Hepatocyte (in vitro differentiated cells): ENCODE measurements around the gene THSD1. TPM values are rescaled to one million over a fixed set of nuclear protein-coding genes. Genes with fewer than 3 reads are reported as not detected.
"Not testable (repeated sequence)": the region's sequence is repeated elsewhere in the genome, so short reads cannot be mapped to it uniquely, and the experiment has no call there.

Source experiments
- DNase-seq: peaks from one replicate; pipeline ENCODE4 v3.0.0-alpha.2; 2016; ENCODE audit warnings: low spot score
- H2AFZ ChIP-seq: fragments of 200-600 bp; sonication (generic); 2 replicates; pipeline ENCODE4 v1.6.0; 2016; ENCODE audit warnings: antibody characterized with exemption, mild to moderate bottlenecking
- H3K27ac ChIP-seq: fragments of 200-600 bp; sonication (generic); 2 replicates; pipeline ENCODE4 v1.5.1; 2016; ENCODE audit warnings: mild to moderate bottlenecking
- H3K27me3 ChIP-seq: fragments of 200-600 bp; sonication (generic); 2 replicates; pipeline ENCODE4 v1.6.1; 2016
- H3K36me3 ChIP-seq: fragments of 200-600 bp; sonication (generic); replicated peaks from 2 replicates; pipeline ENCODE4 v1.5.1; 2016; ENCODE audit warnings: low read depth; ENCODE audit not compliant: insufficient read depth
- H3K4me1 ChIP-seq: fragments of 200-600 bp; sonication (generic); 2 replicates; pipeline ENCODE4 v1.5.1; 2016; ENCODE audit warnings: mild to moderate bottlenecking, moderate library complexity; ENCODE audit not compliant: insufficient read depth
- H3K4me2 ChIP-seq: fragments of 200-600 bp; sonication (generic); 2 replicates; pipeline ENCODE4 v1.6.0; 2016
- H3K4me3 ChIP-seq: fragments of 200-600 bp; sonication (generic); 2 replicates; pipeline ENCODE4 v1.5.1; 2016; ENCODE audit warnings: mild to moderate bottlenecking
- H3K79me2 ChIP-seq: fragments of 200-600 bp; sonication (generic); 2 replicates; pipeline ENCODE4 v1.6.0; 2017; ENCODE audit warnings: mild to moderate bottlenecking
- H3K9me2 ChIP-seq: fragments of 200-600 bp; sonication (generic); replicated peaks from 2 replicates; pipeline ENCODE4 v1.6.0; 2017; ENCODE audit warnings: mild to moderate bottlenecking; ENCODE audit not compliant: insufficient read depth
- H3K9me3 ChIP-seq: fragments of 200-600 bp; sonication (generic); 2 replicates; pipeline ENCODE4 v1.5.1; 2016; ENCODE audit warnings: low read depth, mild to moderate bottlenecking
- H4K20me1 ChIP-seq: fragments of 200-600 bp; sonication (generic); 2 replicates; pipeline ENCODE4 v1.6.0; 2016; ENCODE audit warnings: mild to moderate bottlenecking; ENCODE audit not compliant: insufficient read depth, poor library complexity, severe bottlenecking
- CTCF ChIP-seq: fragments of 200-600 bp; sonication (generic); IDR thresholded peaks from 2 replicates; pipeline ENCODE4 v1.5.1; 2016; ENCODE audit warnings: antibody characterized with exemption, mild to moderate bottlenecking; ENCODE audit not compliant: poor library complexity
- EZH2 ChIP-seq: fragments of 200-600 bp; sonication (generic); IDR thresholded peaks from 2 replicates; pipeline ENCODE4 v1.6.1; 2016; ENCODE audit warnings: antibody characterized with exemption, mild to moderate bottlenecking, borderline replicate concordance
- EZH2phosphoT487 ChIP-seq: fragments of 200-600 bp; sonication (generic); IDR thresholded peaks from one replicate; pipeline ENCODE4 v1.6.1; 2018; ENCODE audit warnings: antibody characterized with exemption, mild to moderate bottlenecking, low read depth, moderate library complexity; ENCODE audit not compliant: unreplicated experiment, severe bottlenecking
- WGBS: methylation state at CpG from one replicate; pipeline ENCODE4 v1.1.6; 2016; ENCODE audit warnings: low lambda C conversion rate; ENCODE audit errors: missing lambda C conversion rate; 5-methylcytosine and 5-hydroxymethylcytosine counted together
- polyA plus RNA-seq: library from polyadenylated mRNA; unstranded; fragments of >200 nt; fragmentation: Nextera tagmentation; extraction: Ambion mirVana; gene quantifications from 2 replicates; pipeline ENCODE4 v1.2.1, GENCODE V29; 2016
- total RNA-seq: library from RNA; depleted of rRNA; stranded (reverse); fragments of >200 nt; gene quantifications from 2 replicates; pipeline ENCODE4 v1.2.3, GENCODE V29; 2014

The THSD1 gene
- total and polyA plus RNA-seq, 2 experiments from 2014 or later: 1.00 to 1.4 TPM

DNA sequence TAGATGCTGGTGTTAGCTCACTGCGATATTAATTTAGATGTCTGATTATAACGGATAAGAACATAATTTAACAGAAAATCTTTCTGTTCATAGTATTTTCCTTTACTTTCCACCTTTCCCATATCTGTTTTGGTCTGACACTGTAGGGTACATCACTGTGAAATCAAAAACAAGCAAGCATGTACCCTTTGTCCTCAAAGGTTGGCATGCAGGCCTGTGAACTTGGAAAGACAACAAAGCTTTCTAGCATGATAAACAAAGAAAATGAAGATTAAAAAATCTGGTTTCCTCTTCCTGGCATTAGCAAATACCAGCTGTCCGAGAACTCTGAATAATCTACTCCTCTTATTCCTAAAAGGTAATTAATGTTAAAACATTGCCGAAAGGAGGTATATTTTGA, 31.6 kb downstream of the THSD1 start:
- H2AFZ ChIP-seq: no peak overlapping the region
- H3K27me3 ChIP-seq: no peaks in the 10 kb centered on the region
- WGBS: 90% methylated on average over 4 of the region's 4 CpGs
- TF ChIP-seq EZH2 (no peak), EZH2phosphoT487 (no peak), CTCF (no peak)
- DNase-seq: no peak
- no peak overlapping the region for H3K27ac ChIP-seq
- no peaks in the 10 kb centered on the region for H3K4me1 ChIP-seq
- no peaks in the 10 kb centered on the region for H3K9me2 ChIP-seq
- no peaks in the 10 kb centered on the region for H3K79me2 ChIP-seq
- H3K4me3 ChIP-seq: no peak overlapping the region
- no peaks in the 10 kb centered on the region for H3K9me3 ChIP-seq
- H4K20me1 ChIP-seq: no peaks in the 10 kb centered on the region
- no peak overlapping the region for H3K4me2 ChIP-seq
- no peaks in the 10 kb centered on the region for H3K36me3 ChIP-seq

DNA sequence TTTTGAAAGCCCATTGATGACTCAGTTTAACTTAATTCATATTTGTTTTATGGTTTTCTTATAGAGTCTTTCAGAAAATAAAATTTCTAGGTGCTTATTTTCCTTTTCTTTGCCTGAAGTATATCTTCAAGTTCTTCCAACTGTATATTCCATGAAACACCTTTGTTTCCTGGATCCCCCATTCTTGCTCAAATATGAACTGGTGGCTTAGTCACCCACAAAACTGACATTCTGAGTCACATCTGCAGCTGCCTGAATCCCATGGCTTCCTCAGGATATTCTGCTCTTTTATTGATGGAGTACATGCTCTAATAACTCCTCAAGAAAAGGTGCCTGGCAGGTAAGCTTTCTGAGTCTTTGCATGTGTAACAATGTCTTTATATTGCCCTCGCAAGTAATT, 32.7 kb downstream of the THSD1 start:
- not testable (repeated sequence) for H3K4me3 ChIP-seq, H4K20me1 ChIP-seq, H3K9me3 ChIP-seq, DNase-seq, H3K4me2 ChIP-seq, H3K27ac ChIP-seq, H3K9me2 ChIP-seq, H2AFZ ChIP-seq, H3K79me2 ChIP-seq, H3K4me1 ChIP-seq, H3K27me3 ChIP-seq, H3K36me3 ChIP-seq
- 91% methylated on average over 1 of the region's 1 CpG for WGBS

GRCh38 chr13:52371736-52372247, 34.2 kb downstream of the THSD1 start:
- no peak for DNase-seq
- Histone ChIP-seq H3K4me1 (no peaks in the 10 kb centered on the region), H2AFZ (no peak overlapping the region), H3K9me2 (no peaks in the 10 kb centered on the region), H3K27ac (no peak overlapping the region), H3K4me2 (no peak overlapping the region), H4K20me1 (no peaks in the 10 kb centered on the region), H3K9me3 (no peaks in the 10 kb centered on the region), H3K36me3 (no peaks in the 10 kb centered on the region), H3K27me3 (no peaks in the 10 kb centered on the region), H3K79me2 (no peaks in the 10 kb centered on the region), H3K4me3 (no peak overlapping the region)
- no peak for TF ChIP-seq EZH2phosphoT487
- TF ChIP-seq EZH2: no peak
- no peak for TF ChIP-seq CTCF
- WGBS: 25% methylated on average over 3 of the region's 3 CpGs

DNA sequence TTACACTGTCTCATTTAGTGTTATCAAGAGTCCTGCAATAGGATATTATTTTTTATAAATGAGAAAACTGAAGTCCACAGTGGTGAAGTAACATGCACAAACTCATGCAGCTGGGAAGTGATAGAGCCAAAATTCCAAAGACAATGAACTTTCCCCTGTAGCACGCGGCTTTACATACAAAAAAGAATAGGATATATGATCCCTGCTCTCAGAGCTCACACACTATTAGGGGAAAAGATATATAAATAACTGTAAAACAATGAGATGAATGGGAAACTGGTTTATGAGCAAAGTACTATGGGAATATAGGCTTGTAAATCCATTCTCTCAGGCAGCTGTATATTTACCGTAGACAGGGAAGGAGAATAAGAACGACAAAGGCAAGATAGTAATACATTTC, 39.7 kb downstream of the THSD1 start:
- H3K27ac ChIP-seq: no peak overlapping the region
- 68% methylated on average over 4 of the region's 4 CpGs for WGBS
- H4K20me1 ChIP-seq: no peaks in the 10 kb centered on the region
- no peak overlapping the region for H3K4me3 ChIP-seq
- no peak overlapping the region for H2AFZ ChIP-seq
- H3K36me3 ChIP-seq: no peaks in the 10 kb centered on the region
- no peaks in the 10 kb centered on the region for H3K9me3 ChIP-seq
- no peaks in the 10 kb centered on the region for H3K4me1 ChIP-seq
- no peak overlapping the region for H3K4me2 ChIP-seq
- DNase-seq: no peak
- TF ChIP-seq CTCF: no peak
- no peak for TF ChIP-seq EZH2
- no peak for TF ChIP-seq EZH2phosphoT487
- no peaks in the 10 kb centered on the region for H3K27me3 ChIP-seq
- H3K9me2 ChIP-seq: no peaks in the 10 kb centered on the region
- no peaks in the 10 kb centered on the region for H3K79me2 ChIP-seq

DNA sequence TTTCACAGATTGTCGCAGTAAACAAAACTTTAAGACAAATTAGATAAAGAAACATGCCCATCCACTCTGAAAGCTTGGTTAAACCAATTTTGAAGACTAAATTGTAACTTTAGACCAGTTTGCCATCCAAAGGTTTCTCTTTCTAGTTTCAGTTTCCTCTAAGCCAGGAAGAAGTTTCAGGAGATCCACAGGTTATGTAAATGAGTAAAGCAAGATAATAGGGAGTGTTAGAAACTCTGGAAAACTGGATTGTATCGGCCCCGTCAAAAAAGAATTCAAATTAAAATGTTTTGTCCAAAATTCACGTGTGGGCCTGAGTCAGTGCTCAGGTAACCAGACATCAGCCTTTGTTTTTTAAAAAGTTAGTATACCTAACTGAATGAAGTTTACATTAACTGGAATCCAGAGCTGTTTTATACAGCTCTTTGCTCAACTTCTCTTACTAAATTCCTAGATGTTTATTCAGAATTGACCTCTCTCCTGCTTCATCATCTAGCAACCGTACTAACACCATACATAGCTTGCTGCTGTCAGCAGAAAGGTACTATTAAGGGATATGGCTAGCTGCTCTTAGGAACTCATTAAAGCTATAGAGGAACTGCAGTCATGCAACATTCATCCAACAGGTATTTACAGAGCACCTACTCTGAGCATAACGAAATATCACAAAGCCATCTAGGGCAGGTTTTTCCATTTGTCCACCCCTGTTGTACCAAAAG, 43.6 kb downstream of the THSD1 start:
- H3K4me1 ChIP-seq, H3K9me3 ChIP-seq, H2AFZ ChIP-seq, H3K36me3 ChIP-seq, H3K27me3 ChIP-seq, H3K4me2 ChIP-seq, H4K20me1 ChIP-seq, DNase-seq, H3K79me2 ChIP-seq, H3K9me2 ChIP-seq, H3K4me3 ChIP-seq: not testable (repeated sequence)
- WGBS: 94% methylated on average over 5 of the region's 6 CpGs
- H3K27ac ChIP-seq: peak overlapping the region; percentile 30
